ENCODE data around the gene ZCCHC10.

- TF ChIP-seq FOXP1 (CRISPR knock-in tag; IDR thresholded peaks at IDR 0.05) (no peak), CTCF (IDR thresholded peaks at IDR 0.05 in 2 of 3, conservative IDR thresholded peaks at IDR 0.05 in 1 of 3; ENCODE audit: insufficient read depth in 2 of 3, low read depth in 1 of 3, low read length in 3 of 3) (no peak)
Measured at GRCh38 chr5:133029416-133029815, 3.1 kb upstream of the ZCCHC10 start.
